Testis (tissue), 2 donors: ENCODE data around the gene NSUN3.

Source experiments
- CTCF ChIP-seq, 3 experiments: fragments of 450-650 bp in 2 of 3; fragments of 200-600 bp in 1 of 3; sonication (generic) in 1 of 3; IDR thresholded peaks; one replicate each; pipeline ENCODE4 v1.5.1; 2016 to 2019; ENCODE audit warnings: antibody characterized with exemption in 3 of 3, mild to moderate bottlenecking in 2 of 3, moderate library complexity in 1 of 3
- POLR2A ChIP-seq: fragments of 450-650 bp; IDR thresholded peaks from one replicate; pipeline ENCODE4 v1.6.1; 2017; ENCODE audit warnings: antibody characterized with exemption, mild to moderate bottlenecking, moderate library complexity

DNA sequence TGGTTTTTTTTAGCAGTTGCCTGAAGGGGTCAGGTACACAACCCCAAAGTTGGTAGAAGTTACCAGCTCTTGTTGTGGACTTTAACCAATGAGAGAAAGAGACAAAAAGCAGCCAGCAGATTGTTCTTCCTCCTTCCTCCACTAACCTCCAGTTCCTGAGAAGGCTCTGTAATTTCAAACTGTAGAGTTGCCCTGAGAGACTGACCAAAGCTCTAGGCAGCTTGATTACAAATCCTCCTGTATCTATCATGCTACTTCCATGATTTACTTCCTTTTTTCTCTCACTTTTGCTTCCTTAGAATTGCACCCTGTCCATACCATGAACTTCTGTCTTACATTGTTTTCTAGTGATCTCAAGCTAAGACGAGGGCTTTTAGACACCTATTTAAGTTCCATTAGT lies 29.2 kb downstream of the NSUN3 start:
- TF ChIP-seq CTCF (IDR thresholded peaks at IDR 0.05) (no peak), POLR2A (no peak)
